Small intestine (tissue), 7 donors: ENCODE results near the gene SSC5D. TPM values are rescaled to one million over a fixed set of nuclear protein-coding genes. Genes with fewer than 3 reads are reported as not detected.
"Not testable (repeated sequence)": the region's sequence is repeated elsewhere in the genome, so short reads cannot be mapped to it uniquely, and the experiment has no call there.

Source experiments
- DNase-seq, 2 donors: peaks; one replicate each; pipeline versions ENCODE4 v3.0.0 to v3.0.0-alpha.2; 2013
- FAIRE-seq: peaks from 2 replicates; lab custom pipeline; 2012; peaks lifted over from hg19 to GRCh38; lab: Jason Lieb, UNC
- H3K27ac ChIP-seq, 3 donors: one replicate each; pipeline ENCODE4 v1.5.1; 2013; ENCODE audit warnings: low read length in 2 of 3, mild to moderate bottlenecking in 2 of 3, control low read depth in 1 of 3, inconsistent platforms in 1 of 3, low read depth in 1 of 3, moderate library complexity in 1 of 3
- H3K27me3 ChIP-seq, 3 donors: one replicate each; pipeline ENCODE4 v1.6.1; 2013; ENCODE audit warnings: low read length in 3 of 3, inconsistent platforms in 1 of 3; ENCODE audit not compliant: control insufficient read depth in 3 of 3, insufficient read depth in 3 of 3
- H3K36me3 ChIP-seq, 3 donors: one replicate each; pipeline ENCODE4 v1.6.1; 2013; ENCODE audit warnings: low read length in 3 of 3, inconsistent platforms in 1 of 3, low read depth in 1 of 3, mild to moderate bottlenecking in 1 of 3, moderate library complexity in 1 of 3; ENCODE audit not compliant: control insufficient read depth in 3 of 3, insufficient read depth in 2 of 3
- H3K4me1 ChIP-seq, 3 donors: one replicate each; pipeline ENCODE4 v1.6.1; 2013; ENCODE audit warnings: low read length in 2 of 3, inconsistent platforms in 1 of 3, low read depth in 1 of 3, mild to moderate bottlenecking in 1 of 3, moderate library complexity in 1 of 3; ENCODE audit not compliant: control insufficient read depth in 3 of 3, insufficient read depth in 2 of 3
- H3K4me3 ChIP-seq, 3 donors: one replicate each; pipeline ENCODE4 v1.5.1; 2013; ENCODE audit warnings: low read length in 3 of 3, control low read depth in 1 of 3, inconsistent platforms in 1 of 3, low read depth in 1 of 3, mild to moderate bottlenecking in 1 of 3, moderate library complexity in 1 of 3
- H3K9me3 ChIP-seq, 2 donors: one replicate each; pipeline ENCODE4 v1.6.1; 2013; ENCODE audit warnings: low read depth in 1 of 2, low read length in 1 of 2; ENCODE audit not compliant: control insufficient read depth in 2 of 2, insufficient read depth in 1 of 2
- WGBS, 3 donors: extraction: QIAGEN DNeasy Blood & Tissue Kit; methylation state at CpG; one replicate each; pipeline ENCODE4 v1.1.7; 2013; 5-methylcytosine and 5-hydroxymethylcytosine counted together
- polyA plus RNA-seq, 4 donors: library from polyadenylated mRNA; stranded (reverse) in 3 of 4; unstranded in 1 of 4; fragments of 200-250 nt in 3 of 4; fragments of 120-200 nt in 1 of 4; gene quantifications; one replicate each; pipeline versions ENCODE4 v1.2.1 to v1.2.3, GENCODE V29; 2013
- donor health status: healthy with polysubstance abuse.
- donor health status: control.
- donor health status: control.
- donor health status: Bipolar disorder and iron deficiency.
- donor health status: healthy.

SSC5D gene
- polyA plus RNA-seq, 4 donors, result 0.49 to 2.2 (median 0.54) TPM; not detected in 1

DNA sequence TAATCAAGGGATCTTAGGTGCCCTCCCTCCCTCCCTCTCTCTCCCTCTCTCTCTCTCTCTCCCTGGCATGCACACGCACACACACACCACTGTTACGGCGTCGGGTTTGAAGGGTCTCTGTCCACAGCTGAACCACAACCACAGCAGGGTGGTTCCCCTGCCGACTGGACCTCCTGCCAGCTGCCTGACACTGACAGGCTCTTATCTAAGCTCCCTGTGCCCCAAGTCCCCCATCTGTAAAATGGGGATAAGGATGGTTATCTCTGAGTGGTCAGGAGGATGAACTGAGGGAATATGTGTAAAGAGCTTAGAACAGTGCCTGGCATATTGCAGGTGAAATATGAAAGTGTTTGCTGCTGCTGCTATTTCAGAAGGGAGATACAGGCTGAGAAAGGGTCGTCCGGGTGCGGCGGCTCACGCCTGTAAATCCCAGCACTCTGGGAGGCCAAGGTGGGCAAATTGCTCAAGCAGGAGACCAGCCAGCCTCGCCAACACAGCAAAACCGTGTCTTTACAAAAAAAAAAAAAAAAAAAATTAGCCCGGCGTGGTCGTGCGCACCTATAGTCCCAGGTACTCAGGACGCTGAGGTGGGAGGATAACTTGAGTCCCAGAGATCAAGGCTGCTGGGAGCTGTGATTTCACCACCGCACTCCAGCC is 44.3 kb upstream of the SSC5D start:
- WGBS, 3 donors, result 36 to 41% (median 40%) methylated on average over 17 to 18 of the region's 18 CpGs

DNA sequence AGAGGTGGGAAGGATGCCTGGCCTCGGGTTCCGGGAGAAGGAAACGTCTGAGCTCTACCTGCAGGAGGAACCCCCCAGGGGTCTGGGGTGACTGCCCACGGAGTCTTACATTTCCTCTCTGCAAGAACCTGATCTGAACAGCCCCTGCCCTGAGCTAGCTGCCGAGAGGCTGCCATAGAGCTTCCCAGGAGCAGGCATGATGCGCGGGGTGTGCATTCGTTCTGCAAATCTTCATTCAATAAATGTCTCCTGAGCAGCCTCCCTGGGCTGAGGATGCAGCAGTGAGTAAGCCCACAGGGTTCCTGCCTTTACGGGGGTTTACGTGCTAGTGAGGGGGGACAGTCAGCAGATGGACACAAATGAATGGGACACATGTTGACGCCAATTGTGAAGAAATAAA is 43.6 kb upstream of the SSC5D start:
- no peak for DNase-seq
- Histone ChIP-seq H3K27ac (no peak overlapping the region), H3K27me3 (peaks cover 11 to 79% (median 46%) of the 10 kb centered on the region in 3 donors), H3K4me3 (no peak overlapping the region), H3K9me3 (peaks cover 0 to 4% of the 10 kb centered on the region in 2 donors), H3K36me3 (no peaks in the 10 kb centered on the region), H3K4me1 (peaks cover 0 to 2% (median 0%) of the 10 kb centered on the region in 3 donors)
- WGBS, 3 donors, result 48 to 51% (median 49%) methylated on average over 11 of the region's 11 CpGs
- no peak for FAIRE-seq

More for the DNA sequence above, 44.3 kb upstream of the SSC5D start:
- no peaks in the 10 kb centered on the region for H3K36me3 ChIP-seq
- no peak overlapping the region for H3K27ac ChIP-seq
- peaks cover 0 to 4% of the 10 kb centered on the region in 2 donors for H3K9me3 ChIP-seq
- peaks cover 11 to 80% (median 51%) of the 10 kb centered on the region in 3 donors for H3K27me3 ChIP-seq
- FAIRE-seq, result no peak
- DNase-seq, result no peak
- no peak overlapping the region for H3K4me3 ChIP-seq
- peaks cover 0 to 2% (median 0%) of the 10 kb centered on the region in 3 donors for H3K4me1 ChIP-seq

DNA sequence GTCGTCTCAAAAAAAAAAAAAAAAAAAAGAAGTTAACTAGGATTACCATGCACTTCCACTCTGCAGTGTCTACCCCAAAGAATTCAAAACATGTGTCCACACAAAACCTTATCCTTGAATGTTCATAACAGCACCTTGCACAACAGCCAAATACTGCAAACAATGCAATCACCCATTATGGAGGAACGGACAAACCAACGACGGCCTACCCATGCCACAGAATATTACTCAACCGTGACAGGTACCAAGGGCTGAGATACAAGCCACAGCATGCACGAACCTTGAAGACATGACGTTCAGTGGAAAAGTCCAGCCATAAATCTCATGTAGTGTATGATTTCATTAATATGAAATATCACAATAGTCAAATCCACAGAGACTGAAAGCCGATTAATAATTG is 42.2 kb upstream of the SSC5D start:
- Histone ChIP-seq H3K27me3 (peaks cover 11 to 77% (median 45%) of the 10 kb centered on the region in 3 donors), H3K36me3 (no peaks in the 10 kb centered on the region), H3K9me3 (no peaks in the 10 kb centered on the region), H3K4me3 (no peak overlapping the region), H3K4me1 (peaks cover 0 to 2% (median 0%) of the 10 kb centered on the region in 3 donors), H3K27ac (no peak overlapping the region)
- DNase-seq (no peak), FAIRE-seq (no peak)
- 60 to 69% (median 62%) methylated on average over 8 of the region's 8 CpGs for WGBS, 3 donors

DNA sequence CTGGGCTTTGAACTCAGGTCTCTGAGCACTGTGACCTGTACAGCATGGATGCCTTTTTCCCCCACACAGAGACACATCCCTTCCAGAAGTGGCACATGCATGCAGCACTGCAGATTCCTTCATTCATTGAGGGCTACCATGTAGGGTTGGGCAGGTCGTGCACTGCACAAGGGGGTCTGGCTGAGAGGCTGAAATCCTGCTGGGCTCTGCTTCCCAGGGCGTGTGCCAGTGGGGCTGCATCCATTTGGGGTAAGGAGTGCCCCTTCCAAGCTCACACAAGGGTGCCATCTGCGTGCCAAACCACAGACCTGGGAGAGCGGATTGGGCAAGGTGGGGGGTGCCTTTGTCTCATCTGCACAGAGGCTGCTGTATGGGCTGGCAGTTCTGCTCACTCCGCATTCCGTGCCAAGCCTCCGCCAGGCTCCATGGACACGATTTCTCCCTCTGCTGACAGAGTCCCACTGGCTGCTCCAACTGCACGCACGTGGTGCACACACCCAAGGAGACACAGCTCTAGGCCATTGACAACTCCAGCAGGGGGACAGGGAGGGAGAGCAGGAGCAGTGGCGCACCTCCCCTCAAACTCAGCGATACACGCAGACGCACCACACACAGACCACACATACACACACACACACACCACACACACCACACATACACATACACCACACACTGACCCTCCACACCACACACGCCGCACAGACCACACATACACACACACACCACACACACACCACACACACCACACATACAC is 40.6 kb upstream of the SSC5D start:
- no peak for DNase-seq
- 27 to 38% (median 36%) methylated on average over 15 to 16 of the region's 16 CpGs for WGBS, 3 donors

DNA sequence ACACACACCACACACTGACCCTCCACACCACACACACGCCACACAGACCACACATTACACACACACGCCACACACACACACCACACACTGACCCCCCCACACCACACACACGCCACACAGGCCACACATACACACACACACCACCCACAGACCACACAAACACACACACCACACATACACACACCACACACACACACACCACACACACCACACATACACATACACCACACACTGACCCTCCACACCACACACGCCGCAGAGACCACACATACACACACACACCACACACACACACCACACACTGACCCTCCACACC is 40.1 kb upstream of the SSC5D start:
- peaks cover 14 to 76% (median 37%) of the 10 kb centered on the region in 3 donors for H3K27me3 ChIP-seq
- not testable (repeated sequence) for H3K4me1 ChIP-seq, H3K9me3 ChIP-seq, DNase-seq, FAIRE-seq, H3K27ac ChIP-seq, H3K4me3 ChIP-seq, H3K36me3 ChIP-seq
- WGBS, 3 donors, result 88 to 90% (median 89%) methylated on average over 5 of the region's 5 CpGs

More for the DNA sequence above, 40.6 kb upstream of the SSC5D start:
- peaks cover 0 to 5% (median 2%) of the 10 kb centered on the region in 3 donors for H3K4me1 ChIP-seq
- no peak overlapping the region for H3K27ac ChIP-seq
- FAIRE-seq, result no peak
- no peaks in the 10 kb centered on the region for H3K36me3 ChIP-seq
- H3K27me3 ChIP-seq, result peaks cover 13 to 79% (median 40%) of the 10 kb centered on the region in 3 donors
- H3K9me3 ChIP-seq, result no peaks in the 10 kb centered on the region
- H3K4me3 ChIP-seq, result no peak overlapping the region

DNA sequence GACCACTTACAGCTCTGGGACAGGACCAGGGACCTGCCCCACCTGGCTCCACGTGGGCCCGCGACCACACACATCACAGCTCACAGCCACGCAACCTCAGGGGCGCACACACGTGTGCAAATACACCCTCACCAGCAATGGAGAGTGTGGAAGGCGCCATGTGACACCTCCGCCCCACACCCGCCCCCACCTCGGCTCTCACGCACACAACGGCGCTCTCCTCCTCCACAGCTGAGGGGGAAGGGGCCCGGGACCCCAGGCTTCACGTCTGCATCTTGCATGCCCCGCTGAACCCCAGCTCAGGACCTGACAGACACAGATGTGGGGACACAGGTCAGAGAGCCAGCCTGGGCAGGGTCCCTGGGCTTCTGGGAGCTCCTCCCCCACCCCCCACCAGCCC is 38.8 kb upstream of the SSC5D start:
- H3K9me3 ChIP-seq, result no peaks in the 10 kb centered on the region

DNA sequence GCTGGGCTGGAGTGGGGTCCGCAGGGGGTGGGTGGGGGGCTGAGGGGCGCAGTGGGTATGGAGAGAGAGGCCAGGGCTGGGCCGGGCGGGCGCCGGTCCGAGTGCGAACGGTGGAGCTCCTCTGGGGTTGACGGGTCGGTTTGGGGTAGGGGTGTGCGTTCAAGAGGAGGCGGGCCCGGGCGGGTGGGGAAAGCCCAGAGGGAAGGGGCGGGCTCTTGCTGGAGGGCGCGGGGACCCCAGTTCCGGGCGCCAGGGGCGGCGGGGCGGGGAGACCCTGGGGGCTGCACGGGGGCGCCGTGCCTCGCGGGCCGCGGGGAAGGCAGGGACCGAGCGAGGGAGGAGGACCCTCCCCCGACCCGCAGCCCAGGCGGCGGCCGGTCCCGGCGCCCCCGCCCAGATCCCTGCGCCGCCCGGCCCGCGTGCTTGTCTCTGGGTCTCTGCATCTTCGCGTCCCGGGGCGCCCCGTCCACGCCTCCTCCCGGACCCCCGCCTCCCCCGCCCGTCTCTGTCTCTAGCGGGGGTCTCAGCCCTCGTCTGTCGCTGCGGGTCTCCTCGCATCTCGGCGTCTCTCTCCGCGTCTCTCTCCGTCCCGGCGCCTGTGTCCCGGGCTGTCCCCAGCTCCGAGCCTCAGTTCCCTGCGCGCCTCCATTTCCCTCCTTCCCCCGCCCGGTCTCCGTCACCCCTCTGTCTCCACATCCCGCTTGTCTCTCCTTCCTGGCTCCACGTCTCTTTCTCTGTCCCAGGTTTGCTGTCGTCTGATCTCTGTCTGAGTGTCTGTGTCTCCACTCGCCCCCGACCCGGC is 36.9 kb upstream of the SSC5D start:
- WGBS, 3 donors, result 0 to 4% (median 2%) methylated on average over 27 to 80 of the region's 80 CpGs
- H3K4me1 ChIP-seq, result peaks cover 0 to 10% (median 3%) of the 10 kb centered on the region in 3 donors
- FAIRE-seq (no peak), DNase-seq (no peak)
- H3K4me3 ChIP-seq, result peak overlapping the region in 1 of 3 donors; percentile 23
- H3K27ac ChIP-seq, result no peak overlapping the region
- H3K27me3 ChIP-seq, result peaks cover 5 to 47% (median 17%) of the 10 kb centered on the region in 3 donors
- no peaks in the 10 kb centered on the region for H3K9me3 ChIP-seq
- peaks cover 0 to 23% (median 7%) of the 10 kb centered on the region in 3 donors for H3K36me3 ChIP-seq

More for the DNA sequence above, 38.8 kb upstream of the SSC5D start:
- WGBS, 3 donors, result 34 to 35% (median 35%) methylated on average over 14 to 16 of the region's 16 CpGs
- FAIRE-seq (no peak), DNase-seq (no peak)
- H3K27ac ChIP-seq, result no peak overlapping the region
- H3K4me1 ChIP-seq, result peaks cover 0 to 10% (median 3%) of the 10 kb centered on the region in 3 donors
- no peak overlapping the region for H3K4me3 ChIP-seq
- H3K36me3 ChIP-seq, result peaks cover 0 to 7% (median 6%) of the 10 kb centered on the region in 3 donors
- peaks cover 9 to 63% (median 27%) of the 10 kb centered on the region in 3 donors for H3K27me3 ChIP-seq
